HEK293 (cell line): ENCODE results near the gene ADAMTS4.
A peak's percentile ranks its signal among the peaks of the same experiment; 100 is the strongest.

Source experiments
- CTCF ChIA-PET: fragments of 350-600 bp; formaldehyde crosslinking; extraction: SDS; loops from one replicate; lab custom pipeline; 2021; ENCODE audit warnings: antibody characterized with exemption; lab: Yijun Ruan, JAX
- POLR2A ChIA-PET: fragments of 300-600 bp; formaldehyde crosslinking; extraction: SDS; loops from one replicate; lab custom pipeline; 2020; ENCODE audit warnings: antibody characterized with exemption, inconsistent platforms; lab: Yijun Ruan, JAX
- H3K27ac ChIP-seq: fragments of 200-500 bp; sonication (Bioruptor generic); 2 replicates; pipeline ENCODE4 v1.5.1; 2014; ENCODE audit warnings: low read depth, low read length, control low read depth, inconsistent platforms; ENCODE audit errors: extremely low read depth
- H3K36me3 ChIP-seq, 2 experiments: fragments of 200-500 bp in 1 of 2; sonication (Bioruptor generic) in 1 of 2; 1 replicate in 1 of 2; 2 replicates in 1 of 2; pipeline ENCODE4 v1.5.1; 2014 to 2017; ENCODE audit warnings: inconsistent platforms in 2 of 2, low read length in 2 of 2; ENCODE audit not compliant: control insufficient read depth in 2 of 2, insufficient read depth in 1 of 2
- H3K4me1 ChIP-seq: fragments of 200-500 bp; sonication (Bioruptor generic); 2 replicates; pipeline ENCODE4 v1.5.1; 2014; ENCODE audit warnings: mild to moderate bottlenecking, low read length, inconsistent platforms; ENCODE audit not compliant: control insufficient read depth, insufficient read depth
- H3K4me3 ChIP-seq: 2 replicates; pipeline ENCODE4 v1.5.1; 2011; ENCODE audit warnings: low read depth, mild to moderate bottlenecking, control low read depth, low read length, moderate library complexity
- H3K9me3 ChIP-seq: fragments of 200-500 bp; sonication (Bioruptor generic); 2 replicates; pipeline ENCODE4 v1.5.1; 2014; ENCODE audit warnings: low read depth, low read length, inconsistent platforms; ENCODE audit not compliant: control insufficient read depth, insufficient read depth
- GLIS1 ChIP-seq: fragments of 450-650 bp; formaldehyde crosslinking; IDR thresholded peaks from 2 replicates; pipeline ENCODE4 v1.5.1; 2016; ENCODE audit warnings: missing biosample characterization, missing genetic modification characterization
- MZF1 ChIP-seq: fragments of 450-650 bp; formaldehyde crosslinking; IDR thresholded peaks from 2 replicates; pipeline ENCODE4 v1.5.1; 2017; ENCODE audit warnings: missing biosample characterization, missing genetic modification characterization, borderline replicate concordance
- PRDM1 ChIP-seq: fragments of 450-650 bp; formaldehyde crosslinking; IDR thresholded peaks from 2 replicates; pipeline ENCODE4; 2016; ENCODE audit warnings: missing biosample characterization, missing genetic modification characterization
- ZBTB7A ChIP-seq: fragments of 450-650 bp; formaldehyde crosslinking; IDR thresholded peaks from 2 replicates; pipeline ENCODE4 v1.5.1; 2016; ENCODE audit warnings: low read depth, missing biosample characterization, missing genetic modification characterization
- ZFP69B ChIP-seq: fragments of 450-650 bp; formaldehyde crosslinking; IDR thresholded peaks from 2 replicates; pipeline ENCODE4 v1.5.1; 2016; ENCODE audit warnings: missing biosample characterization, missing genetic modification characterization
- ZNF10 ChIP-seq: fragments of 450-650 bp; formaldehyde crosslinking; IDR thresholded peaks from 2 replicates; pipeline ENCODE4 v1.5.1; 2017; ENCODE audit warnings: missing biosample characterization, missing genetic modification characterization
- ZNF211 ChIP-seq: fragments of 450-650 bp; formaldehyde crosslinking; IDR thresholded peaks from 2 replicates; pipeline ENCODE4 v1.5.1; 2016; ENCODE audit warnings: low read depth, missing biosample characterization, missing genetic modification characterization
- ZNF274 ChIP-seq, 2 experiments: fragments of 200-500 bp in 1 of 2; fragments of 450-650 bp in 1 of 2; sonication (Bioruptor generic) in 1 of 2; formaldehyde crosslinking in 1 of 2; IDR thresholded peaks; 2 replicates each; pipeline versions ENCODE4 v1.5.1 to v1.6.1; 2014 to 2016; ENCODE audit warnings: borderline replicate concordance in 1 of 2, inconsistent platforms in 1 of 2, low read length in 1 of 2, missing biosample characterization in 1 of 2, missing genetic modification characterization in 1 of 2
- ZNF366 ChIP-seq: fragments of 450-650 bp; formaldehyde crosslinking; conservative IDR thresholded peaks from 2 replicates; pipeline ENCODE4 v1.5.1; 2016; ENCODE audit warnings: missing biosample characterization, missing genetic modification characterization
- ZNF658 ChIP-seq: fragments of 450-650 bp; formaldehyde crosslinking; IDR thresholded peaks from 2 replicates; pipeline ENCODE4; 2016; ENCODE audit warnings: missing biosample characterization, missing genetic modification characterization
- ZNF747 ChIP-seq: fragments of 450-650 bp; formaldehyde crosslinking; IDR thresholded peaks from 2 replicates; pipeline ENCODE4 v1.5.1; 2016; ENCODE audit warnings: missing biosample characterization, missing genetic modification characterization
- ZNF785 ChIP-seq: fragments of 450-650 bp; formaldehyde crosslinking; IDR thresholded peaks from 2 replicates; pipeline ENCODE4 v1.5.1; 2016; ENCODE audit warnings: missing biosample characterization, missing genetic modification characterization
- ZSCAN23 ChIP-seq: fragments of 450-650 bp; formaldehyde crosslinking; IDR thresholded peaks from 2 replicates; pipeline ENCODE4 v1.5.1; 2016; ENCODE audit warnings: missing biosample characterization, missing genetic modification characterization
- TF ChIP-seq, protein P1 (sequence below): fragments of 450-650 bp; formaldehyde crosslinking; IDR thresholded peaks from 2 replicates; pipeline ENCODE4 v1.5.1; 2016; ENCODE audit warnings: missing biosample characterization, missing genetic modification characterization, low read depth
- TF ChIP-seq, protein P2 (sequence below): fragments of 450-650 bp; formaldehyde crosslinking; IDR thresholded peaks from 2 replicates; pipeline ENCODE4 v1.5.1; 2017; ENCODE audit warnings: missing biosample characterization, missing genetic modification characterization
- TF ChIP-seq, protein P3 (sequence below): fragments of 450-650 bp; formaldehyde crosslinking; IDR thresholded peaks from 2 replicates; pipeline ENCODE4 v1.5.1; 2016; ENCODE audit warnings: missing biosample characterization, missing genetic modification characterization
- TF ChIP-seq, protein P4 (sequence below): fragments of 450-650 bp; formaldehyde crosslinking; conservative IDR thresholded peaks from 2 replicates; pipeline ENCODE4 v1.5.1; 2016; ENCODE audit warnings: low read depth, missing biosample characterization, missing genetic modification characterization
- TF ChIP-seq, protein P5 (sequence below): fragments of 450-650 bp; formaldehyde crosslinking; IDR thresholded peaks from 2 replicates; pipeline ENCODE4 v1.5.1; 2017; ENCODE audit warnings: missing biosample characterization, missing genetic modification characterization

Gene ADAMTS4

DNA sequence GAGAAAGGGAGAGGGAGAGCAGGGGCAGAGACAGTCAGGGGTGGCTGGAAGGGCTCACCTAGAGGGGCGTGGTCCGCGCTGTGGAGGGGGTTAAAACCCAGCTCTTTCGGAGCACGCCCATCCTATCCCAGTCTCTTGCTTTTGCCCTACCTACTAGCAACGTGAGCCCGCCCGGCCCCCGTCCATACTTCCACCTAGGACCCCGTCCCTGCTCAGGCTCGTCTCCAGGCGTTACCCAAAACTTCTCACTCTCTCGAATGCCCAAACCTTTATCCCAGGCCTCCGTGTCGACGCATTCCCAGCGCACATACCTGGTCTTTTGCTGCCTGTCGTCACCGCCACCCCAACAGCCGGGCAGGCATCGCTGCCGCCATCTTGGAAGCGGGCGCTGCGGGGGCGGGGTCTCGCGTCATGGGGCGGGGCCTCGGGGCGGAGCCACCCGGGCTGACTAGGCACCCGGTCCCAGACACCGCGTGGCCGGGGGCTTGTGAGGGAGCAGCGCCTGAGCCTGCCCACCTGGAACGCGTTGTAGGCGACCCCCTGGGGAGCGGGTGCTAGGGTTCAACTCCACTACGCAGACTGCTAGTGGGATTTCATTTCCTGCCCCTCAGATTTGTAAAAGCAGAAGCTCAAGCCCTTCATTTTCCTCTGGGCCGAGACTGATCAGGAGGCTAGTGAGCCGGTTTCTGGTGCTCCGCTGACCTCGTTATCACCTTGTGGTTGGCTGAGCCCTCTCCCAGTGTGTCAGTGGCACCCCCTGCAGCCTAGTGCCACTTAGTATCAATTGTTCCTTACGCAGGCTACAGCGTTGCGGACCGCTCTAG, 21.5 kb downstream of the ADAMTS4 start, which contains the start of gene B4GALT3 (continued):
- TF ChIP-seq, protein P1, sequence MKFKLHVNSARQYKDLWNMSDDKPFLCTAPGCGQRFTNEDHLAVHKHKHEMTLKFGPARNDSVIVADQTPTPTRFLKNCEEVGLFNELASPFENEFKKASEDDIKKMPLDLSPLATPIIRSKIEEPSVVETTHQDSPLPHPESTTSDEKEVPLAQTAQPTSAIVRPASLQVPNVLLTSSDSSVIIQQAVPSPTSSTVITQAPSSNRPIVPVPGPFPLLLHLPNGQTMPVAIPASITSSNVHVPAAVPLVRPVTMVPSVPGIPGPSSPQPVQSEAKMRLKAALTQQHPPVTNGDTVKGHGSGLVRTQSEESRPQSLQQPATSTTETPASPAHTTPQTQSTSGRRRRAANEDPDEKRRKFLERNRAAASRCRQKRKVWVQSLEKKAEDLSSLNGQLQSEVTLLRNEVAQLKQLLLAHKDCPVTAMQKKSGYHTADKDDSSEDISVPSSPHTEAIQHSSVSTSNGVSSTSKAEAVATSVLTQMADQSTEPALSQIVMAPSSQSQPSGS (tag by site-specific recombination) = peak; percentile 9; the same call in 1 of the 2 replicates
- TF ChIP-seq MZF1 = no peak
- no peak for TF ChIP-seq ZNF658 (tag by site-specific recombination)
- TF ChIP-seq ZFP69B (tag by site-specific recombination) = peak; percentile 77; the same call in 1 of the 2 replicates
- TF ChIP-seq ZNF211 (tag by site-specific recombination) = no peak
- TF ChIP-seq, protein P2, sequence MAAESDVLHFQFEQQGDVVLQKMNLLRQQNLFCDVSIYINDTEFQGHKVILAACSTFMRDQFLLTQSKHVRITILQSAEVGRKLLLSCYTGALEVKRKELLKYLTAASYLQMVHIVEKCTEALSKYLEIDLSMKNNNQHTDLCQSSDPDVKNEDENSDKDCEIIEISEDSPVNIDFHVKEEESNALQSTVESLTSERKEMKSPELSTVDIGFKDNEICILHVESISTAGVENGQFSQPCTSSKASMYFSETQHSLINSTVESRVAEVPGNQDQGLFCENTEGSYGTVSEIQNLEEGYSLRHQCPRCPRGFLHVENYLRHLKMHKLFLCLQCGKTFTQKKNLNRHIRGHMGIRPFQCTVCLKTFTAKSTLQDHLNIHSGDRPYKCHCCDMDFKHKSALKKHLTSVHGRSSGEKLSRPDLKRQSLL (tag by site-specific recombination) = peak; percentile 74
- peak; percentile 58; the same call in 1 of the 2 replicates for TF ChIP-seq ZSCAN23 (tag by site-specific recombination)
- TF ChIP-seq, protein P3, sequence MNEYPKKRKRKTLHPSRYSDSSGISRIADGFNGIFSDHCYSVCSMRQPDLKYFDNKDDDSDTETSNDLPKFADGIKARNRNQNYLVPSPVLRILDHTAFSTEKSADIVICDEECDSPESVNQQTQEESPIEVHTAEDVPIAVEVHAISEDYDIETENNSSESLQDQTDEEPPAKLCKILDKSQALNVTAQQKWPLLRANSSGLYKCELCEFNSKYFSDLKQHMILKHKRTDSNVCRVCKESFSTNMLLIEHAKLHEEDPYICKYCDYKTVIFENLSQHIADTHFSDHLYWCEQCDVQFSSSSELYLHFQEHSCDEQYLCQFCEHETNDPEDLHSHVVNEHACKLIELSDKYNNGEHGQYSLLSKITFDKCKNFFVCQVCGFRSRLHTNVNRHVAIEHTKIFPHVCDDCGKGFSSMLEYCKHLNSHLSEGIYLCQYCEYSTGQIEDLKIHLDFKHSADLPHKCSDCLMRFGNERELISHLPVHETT (tag by site-specific recombination) = peak; percentile 43; the same call in 1 of the 2 replicates
- TF ChIP-seq, protein P4, sequence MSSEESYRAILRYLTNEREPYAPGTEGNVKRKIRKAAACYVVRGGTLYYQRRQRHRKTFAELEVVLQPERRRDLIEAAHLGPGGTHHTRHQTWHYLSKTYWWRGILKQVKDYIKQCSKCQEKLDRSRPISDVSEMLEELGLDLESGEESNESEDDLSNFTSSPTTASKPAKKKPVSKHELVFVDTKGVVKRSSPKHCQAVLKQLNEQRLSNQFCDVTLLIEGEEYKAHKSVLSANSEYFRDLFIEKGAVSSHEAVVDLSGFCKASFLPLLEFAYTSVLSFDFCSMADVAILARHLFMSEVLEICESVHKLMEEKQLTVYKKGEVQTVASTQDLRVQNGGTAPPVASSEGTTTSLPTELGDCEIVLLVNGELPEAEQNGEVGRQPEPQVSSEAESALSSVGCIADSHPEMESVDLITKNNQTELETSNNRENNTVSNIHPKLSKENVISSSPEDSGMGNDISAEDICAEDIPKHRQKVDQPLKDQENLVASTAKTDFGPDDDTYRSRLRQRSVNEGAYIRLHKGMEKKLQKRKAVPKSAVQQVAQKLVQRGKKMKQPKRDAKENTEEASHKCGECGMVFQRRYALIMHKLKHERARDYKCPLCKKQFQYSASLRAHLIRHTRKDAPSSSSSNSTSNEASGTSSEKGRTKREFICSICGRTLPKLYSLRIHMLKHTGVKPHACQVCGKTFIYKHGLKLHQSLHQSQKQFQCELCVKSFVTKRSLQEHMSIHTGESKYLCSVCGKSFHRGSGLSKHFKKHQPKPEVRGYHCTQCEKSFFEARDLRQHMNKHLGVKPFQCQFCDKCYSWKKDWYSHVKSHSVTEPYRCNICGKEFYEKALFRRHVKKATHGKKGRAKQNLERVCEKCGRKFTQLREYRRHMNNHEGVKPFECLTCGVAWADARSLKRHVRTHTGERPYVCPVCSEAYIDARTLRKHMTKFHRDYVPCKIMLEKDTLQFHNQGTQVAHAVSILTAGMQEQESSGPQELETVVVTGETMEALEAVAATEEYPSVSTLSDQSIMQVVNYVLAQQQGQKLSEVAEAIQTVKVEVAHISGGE (tag by site-specific recombination) = peak; percentile 29
- TF ChIP-seq ZNF747 = no peak

DNA sequence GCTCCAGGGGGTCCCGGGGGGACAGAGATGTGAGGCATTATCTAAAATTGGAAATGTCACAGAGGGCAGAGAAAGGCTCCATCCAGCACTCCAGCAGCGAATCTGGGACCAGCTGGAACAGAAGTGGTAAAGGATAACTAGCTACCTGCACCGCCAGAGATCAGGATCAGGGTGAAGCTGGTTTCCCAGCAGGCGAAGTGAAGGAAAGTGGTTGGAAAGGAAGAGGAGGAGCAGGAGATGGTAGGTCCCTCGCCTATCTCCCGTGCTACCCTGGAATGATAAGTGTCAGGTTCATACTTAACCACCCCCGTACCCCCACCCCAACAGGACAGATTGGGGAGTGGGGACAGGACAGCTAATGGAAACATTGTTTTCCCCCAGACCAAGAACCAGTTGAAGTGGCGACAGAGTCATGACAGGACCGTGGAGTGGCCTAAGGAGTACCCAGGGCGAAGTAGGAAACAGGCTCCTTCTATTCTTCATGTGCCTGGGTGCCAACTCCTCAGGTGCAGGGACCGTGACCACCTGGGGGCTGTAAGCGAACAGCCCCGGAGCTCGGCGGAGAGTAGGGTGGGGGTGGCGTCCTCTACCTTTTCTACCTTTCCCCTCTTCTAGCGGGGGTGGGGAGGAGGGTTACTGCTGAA, 22.3 kb downstream of the ADAMTS4 start:
- Histone ChIP-seq H3K27ac (no peak overlapping the region; the same call in 1 of the 2 replicates), H3K9me3 (no peaks in the 10 kb centered on the region), H3K36me3 (peaks cover 13 to 45% of the 10 kb centered on the region in 2 experiments; a peak in 2 of 3 replicates), H3K4me3 (peak overlapping the region; percentile 88), H3K4me1 (no peaks in the 10 kb centered on the region)
- CTCF ChIA-PET = interaction anchor here (0.7 to 2.9 kb wide), 5 partner anchors 10 to 205 kb away, joined by 3 to 23 read pairs (median 4); partner anchors contain the start of gene PPOX
- POLR2A ChIA-PET = interaction anchor here (0.9 to 3.3 kb wide), 7 partner anchors 10 to 131 kb away, joined by 3 to 39 read pairs (median 5); partner anchors contain the start of genes NDUFS2, PPOX, TOMM40L and USF1
- no peak for TF ChIP-seq ZNF274 (IDR thresholded peaks at IDR 0.05; ENCODE audit: low read length)
- no peak for TF ChIP-seq ZNF274 (tag by site-specific recombination; IDR thresholded peaks at IDR 0.05; ENCODE audit: borderline replicate concordance)
- peak; percentile 90 for TF ChIP-seq PRDM1 (tag by site-specific recombination)
- no peak for TF ChIP-seq ZBTB7A (tag by site-specific recombination)
- no peak for TF ChIP-seq ZNF747
- TF ChIP-seq ZNF366 (tag by site-specific recombination) = peak; percentile 48
- TF ChIP-seq ZNF785 (tag by site-specific recombination) = no peak
- no peak for TF ChIP-seq GLIS1 (tag by site-specific recombination)
- TF ChIP-seq ZNF10 (tag by site-specific recombination) = peak; percentile 85
- TF ChIP-seq, protein P5, sequence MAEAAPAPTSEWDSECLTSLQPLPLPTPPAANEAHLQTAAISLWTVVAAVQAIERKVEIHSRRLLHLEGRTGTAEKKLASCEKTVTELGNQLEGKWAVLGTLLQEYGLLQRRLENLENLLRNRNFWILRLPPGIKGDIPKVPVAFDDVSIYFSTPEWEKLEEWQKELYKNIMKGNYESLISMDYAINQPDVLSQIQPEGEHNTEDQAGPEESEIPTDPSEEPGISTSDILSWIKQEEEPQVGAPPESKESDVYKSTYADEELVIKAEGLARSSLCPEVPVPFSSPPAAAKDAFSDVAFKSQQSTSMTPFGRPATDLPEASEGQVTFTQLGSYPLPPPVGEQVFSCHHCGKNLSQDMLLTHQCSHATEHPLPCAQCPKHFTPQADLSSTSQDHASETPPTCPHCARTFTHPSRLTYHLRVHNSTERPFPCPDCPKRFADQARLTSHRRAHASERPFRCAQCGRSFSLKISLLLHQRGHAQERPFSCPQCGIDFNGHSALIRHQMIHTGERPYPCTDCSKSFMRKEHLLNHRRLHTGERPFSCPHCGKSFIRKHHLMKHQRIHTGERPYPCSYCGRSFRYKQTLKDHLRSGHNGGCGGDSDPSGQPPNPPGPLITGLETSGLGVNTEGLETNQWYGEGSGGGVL (tag by site-specific recombination) = 0 out of 2 replicates have a peak, but pooled peaks have one; percentile 67
